NCI-H2107 treated with DMSO at 0.1 percent for 48 hours (cell line): ENCODE results near the gene ZNF891.

Experiments used
- DNase-seq: peaks from one replicate; lab custom pipeline; 2025; ENCODE audit not compliant: unreplicated experiment; lab: John Stamatoyannopoulos, UW

Gene ZNF891

DNA sequence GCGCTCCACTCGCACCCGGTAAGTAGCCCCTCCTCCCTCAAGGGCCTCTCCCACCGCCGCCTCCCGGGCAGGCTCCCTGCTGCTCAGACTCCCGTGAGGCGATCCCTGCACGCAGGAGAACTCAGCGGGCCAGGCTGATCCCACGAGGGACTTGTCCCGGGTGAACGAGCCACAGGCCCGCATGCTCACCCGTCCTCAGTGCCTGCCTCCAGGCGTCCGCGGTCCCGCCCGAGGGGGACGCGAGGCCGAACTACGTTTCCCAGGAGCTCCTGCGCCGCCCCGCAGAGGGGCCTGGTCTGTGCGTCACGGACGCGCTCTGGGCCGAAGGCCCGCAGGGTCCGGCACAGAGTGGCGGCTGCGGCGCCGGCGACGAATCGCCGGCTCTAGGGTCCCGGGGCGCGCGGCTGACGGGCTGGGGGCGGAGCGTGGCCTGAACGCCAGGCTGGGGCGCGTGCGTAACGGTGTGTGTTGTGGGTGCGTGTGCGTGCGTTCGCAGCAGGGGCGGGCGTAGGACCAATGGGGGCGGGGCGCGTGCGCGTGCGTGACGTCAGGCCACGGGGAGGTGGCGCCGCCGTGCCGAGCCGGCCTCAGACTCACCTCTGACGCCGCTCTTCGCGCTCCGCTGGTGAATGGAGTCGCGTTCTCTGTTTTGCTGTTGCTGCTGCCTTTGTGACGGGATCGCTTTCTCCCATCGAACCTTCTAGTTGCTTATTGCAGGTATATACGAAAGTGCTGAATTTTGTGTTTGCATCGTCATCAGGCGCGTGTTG is at the start of gene ZNF891, which contains the start of gene ZNF10:
Gene ZNF891, minus strand, starts transcription at position 237 of the 770 bp plus-strand sequence. CDS start 8,356 bp downstream, outside the sequence.
Gene ZNF10, plus strand, starts transcription at position 590 of the 770 bp plus-strand sequence. CDS start 13,866 bp downstream, outside the sequence.
- DNase-seq, result peak; percentile 82

- DNase-seq, result no peak
Measured at GRCh38 chr12:133174901-133175300, 44.8 kb upstream of the ZNF891 start.

DNA sequence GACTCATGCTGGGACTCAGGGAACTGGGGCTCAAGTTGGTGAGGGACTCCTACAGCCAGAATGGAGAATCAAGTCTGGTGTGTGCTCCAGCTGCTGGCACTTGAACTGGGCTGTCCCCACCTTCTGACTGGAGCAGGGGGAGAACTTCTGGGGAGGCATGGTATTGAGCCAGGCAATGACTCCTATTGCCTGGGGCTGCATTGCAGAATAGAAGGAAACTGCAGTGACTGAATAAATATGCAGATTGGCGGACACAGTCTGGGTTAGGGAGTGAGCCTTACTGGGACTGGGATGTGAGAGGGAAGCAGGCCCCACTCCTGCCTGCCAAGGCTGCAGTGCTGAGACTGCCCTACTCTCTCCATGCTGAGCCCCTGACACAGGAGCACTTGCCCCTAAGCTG is 42.4 kb upstream of the ZNF891 start:
- no peak for DNase-seq

DNA sequence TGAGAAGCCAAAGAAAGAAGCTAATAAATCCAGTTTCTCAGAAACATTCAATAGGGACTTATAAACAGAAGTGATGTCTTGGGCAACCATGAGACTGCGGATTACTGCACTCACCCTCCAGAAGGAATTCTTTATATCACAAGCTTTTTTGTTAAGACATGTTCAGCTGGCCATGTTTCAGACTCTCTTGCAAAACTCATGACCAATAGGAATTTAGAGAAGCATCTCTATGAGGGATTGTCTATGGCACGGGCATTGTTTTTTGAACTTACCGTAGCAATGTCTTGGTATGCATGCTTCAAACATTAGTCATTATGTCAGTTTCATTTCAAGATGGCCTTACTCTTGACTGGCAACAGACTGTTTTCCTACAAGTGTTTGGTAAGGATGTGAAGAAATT is 35.7 kb upstream of the ZNF891 start:
- no peak for DNase-seq

DNA sequence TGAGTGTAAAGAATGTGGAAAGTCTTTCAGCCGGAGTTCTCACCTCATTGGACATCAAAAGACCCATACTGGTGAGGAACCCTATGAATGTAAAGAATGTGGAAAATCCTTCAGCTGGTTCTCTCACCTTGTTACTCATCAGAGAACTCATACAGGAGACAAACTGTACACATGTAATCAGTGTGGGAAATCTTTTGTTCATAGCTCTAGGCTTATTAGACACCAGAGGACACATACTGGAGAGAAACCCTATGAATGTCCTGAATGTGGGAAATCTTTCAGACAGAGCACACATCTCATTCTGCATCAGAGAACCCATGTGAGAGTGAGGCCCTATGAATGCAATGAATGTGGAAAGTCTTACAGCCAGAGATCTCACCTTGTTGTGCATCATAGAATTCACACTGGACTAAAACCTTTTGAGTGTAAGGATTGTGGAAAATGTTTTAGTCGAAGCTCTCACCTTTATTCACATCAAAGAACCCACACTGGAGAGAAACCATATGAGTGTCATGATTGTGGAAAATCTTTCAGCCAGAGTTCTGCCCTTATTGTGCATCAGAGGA is 26.1 kb upstream of the ZNF891 start:
- DNase-seq, result no peak

DNA sequence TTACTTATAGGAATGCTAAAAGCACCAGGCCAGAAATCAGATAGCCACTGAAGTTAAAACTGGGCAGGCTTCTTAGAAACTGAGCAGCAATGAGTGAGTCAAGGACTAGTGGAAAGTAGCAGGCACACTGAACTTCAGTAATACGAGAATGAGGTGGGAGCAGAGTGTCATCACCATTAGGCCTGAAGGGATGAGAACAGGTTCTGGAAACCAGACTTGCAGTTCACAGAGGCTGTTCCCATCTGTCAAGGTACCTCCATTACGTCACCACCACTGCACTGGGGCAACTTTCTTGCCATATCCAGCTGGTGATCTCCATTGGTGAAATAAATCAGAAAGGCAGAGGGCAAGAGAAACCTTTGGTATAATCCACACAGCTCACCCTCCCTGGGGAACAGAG is 15.9 kb upstream of the ZNF891 start:
- no peak for DNase-seq

- DNase-seq, result no peak
Measured at GRCh38 chr12:133135747-133136146, 5.7 kb upstream of the ZNF891 start.

DNA sequence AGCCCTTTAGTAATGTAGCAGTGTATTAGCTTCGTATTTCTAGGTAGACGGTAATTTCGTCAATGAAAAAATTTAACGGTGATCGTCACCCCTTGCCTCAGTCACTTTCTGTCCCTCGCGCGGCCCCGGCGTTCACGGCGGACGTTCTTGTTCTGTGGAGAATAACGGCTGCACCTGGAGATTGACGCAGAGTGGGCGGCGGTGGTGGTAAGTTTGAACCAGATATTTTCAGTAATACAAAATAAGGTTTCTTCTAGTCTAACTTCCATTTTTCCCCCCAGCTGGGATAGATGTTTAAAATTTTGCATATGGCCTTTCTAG is 694 bp upstream of the ZNF891 start:
- peak; percentile 53 for DNase-seq

DNA sequence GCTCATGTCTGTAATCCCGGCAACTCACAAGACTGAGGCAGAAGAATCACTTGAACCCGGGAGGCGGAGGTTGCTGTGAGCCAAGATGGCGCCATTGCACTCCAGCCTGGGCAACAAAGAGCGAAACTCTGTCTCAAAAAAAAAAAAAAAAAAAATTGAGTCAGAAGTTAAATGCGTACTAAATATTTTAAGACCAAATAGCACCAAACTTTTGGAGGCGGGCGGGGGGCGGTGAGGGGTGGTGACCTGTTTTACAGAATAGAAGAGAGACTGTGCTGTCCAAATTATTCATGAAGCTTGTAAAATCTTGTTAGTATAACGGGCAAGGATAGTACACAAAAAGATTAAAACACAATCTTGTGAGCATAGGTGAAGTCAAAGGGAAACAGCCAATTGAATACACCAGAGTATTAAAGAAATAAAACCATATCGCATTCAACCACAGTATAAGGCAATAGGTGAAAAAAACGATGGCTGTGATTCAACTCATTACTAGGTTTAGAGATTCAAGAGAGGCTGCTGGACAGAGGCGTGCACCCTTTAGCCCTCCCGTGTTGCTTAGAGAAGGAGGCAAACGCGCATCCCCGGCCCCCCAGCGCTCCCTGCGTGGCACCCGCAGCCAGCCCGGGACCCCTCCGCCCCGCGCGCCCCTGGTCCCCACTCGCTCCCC is 571 bp downstream of the ZNF891 start:
- peak; percentile 28 for DNase-seq

GRCh38 chr12:133124674-133125073 is 5.4 kb downstream of the ZNF891 start:
- no peak for DNase-seq

DNA sequence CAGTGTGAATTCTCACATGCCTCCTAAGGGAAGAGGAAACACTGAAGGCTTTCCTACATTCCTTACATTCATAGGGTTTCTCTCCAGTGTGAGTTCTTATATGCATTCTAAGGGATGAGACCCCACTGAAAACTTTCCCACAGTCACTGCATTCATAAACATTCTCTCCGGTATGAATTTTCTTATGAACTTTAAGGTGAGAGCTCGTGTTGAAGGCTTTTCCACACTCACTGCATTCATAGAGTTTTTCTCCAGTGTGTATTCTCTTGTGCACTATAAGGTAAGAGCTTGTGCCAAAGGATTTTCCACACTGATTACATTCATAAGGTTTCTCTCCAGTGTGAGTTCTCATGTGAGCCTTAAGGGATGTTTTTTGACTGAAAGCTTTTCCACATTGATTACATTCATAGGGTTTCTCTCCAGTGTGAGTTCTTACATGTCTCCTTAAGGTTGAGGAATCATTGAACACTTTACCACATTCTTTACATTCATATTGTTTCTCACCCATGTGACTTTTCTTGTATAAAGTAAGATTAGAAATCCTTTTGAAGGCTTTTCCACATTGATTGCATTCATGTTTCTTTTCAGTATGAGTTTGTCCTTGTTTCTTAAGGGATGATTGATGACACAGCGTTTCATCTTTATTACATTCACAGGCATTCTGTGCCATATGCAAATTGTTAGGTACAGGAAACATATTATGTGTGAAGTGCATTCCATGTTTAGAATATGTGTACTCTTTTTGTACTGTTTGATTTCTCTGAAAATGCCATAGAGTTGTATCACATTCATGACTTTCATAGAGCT is 9.5 kb downstream of the ZNF891 start:
- no peak for DNase-seq

DNA sequence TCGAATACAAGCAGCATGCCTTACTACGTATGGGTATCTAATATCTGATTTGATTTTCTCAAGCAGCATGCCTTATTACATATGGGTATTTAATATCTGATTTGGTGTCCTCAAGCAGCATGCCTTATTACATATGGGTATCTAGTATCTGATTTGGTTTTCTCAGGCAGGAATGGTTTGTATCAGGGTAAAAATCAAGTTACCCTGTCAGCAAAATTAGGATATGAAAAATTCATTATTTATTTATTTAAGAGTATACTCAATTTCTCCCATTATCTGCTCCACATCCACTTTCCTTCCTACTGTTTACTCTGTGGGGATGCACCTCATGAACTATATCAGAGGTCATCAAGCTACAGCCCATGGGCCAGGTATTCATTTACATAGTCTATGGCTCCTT is 21.9 kb downstream of the ZNF891 start:
- DNase-seq, result no peak

DNA sequence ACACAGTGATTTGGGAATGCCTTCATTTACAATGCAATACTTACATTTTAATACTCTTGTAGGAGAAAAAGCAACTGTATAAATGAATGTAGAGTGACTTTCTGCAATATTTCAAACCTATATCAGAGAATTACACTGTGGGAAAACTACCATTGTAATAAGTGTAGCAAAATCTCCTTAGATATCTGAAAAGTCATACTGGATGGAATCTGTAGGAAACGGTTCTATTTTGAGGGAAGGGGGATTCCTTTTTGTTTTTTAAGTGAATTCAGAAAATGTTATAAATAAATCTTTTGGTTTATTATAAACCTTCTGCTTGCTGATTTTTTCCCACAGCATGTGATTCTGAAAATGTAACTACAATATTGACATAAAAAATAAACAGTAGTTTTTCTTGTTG is 23.0 kb downstream of the ZNF891 start:
- no peak for DNase-seq

DNA sequence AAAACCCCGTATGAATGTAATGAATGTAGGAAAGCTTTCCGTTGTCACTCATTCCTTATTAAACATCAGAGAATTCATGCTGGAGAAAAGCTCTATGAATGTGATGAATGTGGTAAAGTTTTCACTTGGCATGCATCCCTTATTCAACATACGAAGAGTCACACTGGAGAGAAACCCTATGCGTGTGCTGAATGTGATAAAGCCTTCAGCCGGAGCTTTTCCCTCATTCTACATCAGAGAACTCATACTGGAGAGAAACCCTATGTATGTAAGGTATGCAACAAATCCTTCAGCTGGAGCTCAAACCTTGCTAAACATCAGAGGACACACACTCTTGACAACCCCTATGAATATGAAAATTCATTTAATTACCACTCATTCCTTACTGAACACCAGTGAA is 23.8 kb downstream of the ZNF891 start:
- DNase-seq, result no peak

- no peak for DNase-seq
Measured at GRCh38 chr12:133105620-133106019, 24.5 kb downstream of the ZNF891 start.

DNA sequence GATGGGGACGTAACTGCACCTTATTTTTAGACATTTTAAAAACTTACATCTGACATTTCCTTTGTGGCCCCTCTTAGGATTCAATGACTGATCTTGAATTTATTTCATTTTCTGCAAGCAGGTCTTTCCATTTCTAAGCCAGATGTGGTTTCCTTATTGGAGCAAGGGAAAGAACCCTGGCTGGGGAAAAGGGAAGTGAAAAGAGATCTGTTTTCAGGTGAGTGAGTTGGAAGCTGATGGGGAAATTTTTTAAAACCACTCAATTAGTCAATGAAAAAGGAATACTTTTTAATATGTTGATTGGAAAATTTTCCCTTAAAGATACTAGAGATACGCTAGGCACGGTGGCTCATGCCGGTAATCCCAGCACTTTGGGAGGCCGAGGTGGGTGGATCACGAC is 46.7 kb downstream of the ZNF891 start:
- DNase-seq, result no peak

GRCh38 chr12:133081159-133081780 is 48.8 kb downstream of the ZNF891 start:
- no peak for DNase-seq

DNA sequence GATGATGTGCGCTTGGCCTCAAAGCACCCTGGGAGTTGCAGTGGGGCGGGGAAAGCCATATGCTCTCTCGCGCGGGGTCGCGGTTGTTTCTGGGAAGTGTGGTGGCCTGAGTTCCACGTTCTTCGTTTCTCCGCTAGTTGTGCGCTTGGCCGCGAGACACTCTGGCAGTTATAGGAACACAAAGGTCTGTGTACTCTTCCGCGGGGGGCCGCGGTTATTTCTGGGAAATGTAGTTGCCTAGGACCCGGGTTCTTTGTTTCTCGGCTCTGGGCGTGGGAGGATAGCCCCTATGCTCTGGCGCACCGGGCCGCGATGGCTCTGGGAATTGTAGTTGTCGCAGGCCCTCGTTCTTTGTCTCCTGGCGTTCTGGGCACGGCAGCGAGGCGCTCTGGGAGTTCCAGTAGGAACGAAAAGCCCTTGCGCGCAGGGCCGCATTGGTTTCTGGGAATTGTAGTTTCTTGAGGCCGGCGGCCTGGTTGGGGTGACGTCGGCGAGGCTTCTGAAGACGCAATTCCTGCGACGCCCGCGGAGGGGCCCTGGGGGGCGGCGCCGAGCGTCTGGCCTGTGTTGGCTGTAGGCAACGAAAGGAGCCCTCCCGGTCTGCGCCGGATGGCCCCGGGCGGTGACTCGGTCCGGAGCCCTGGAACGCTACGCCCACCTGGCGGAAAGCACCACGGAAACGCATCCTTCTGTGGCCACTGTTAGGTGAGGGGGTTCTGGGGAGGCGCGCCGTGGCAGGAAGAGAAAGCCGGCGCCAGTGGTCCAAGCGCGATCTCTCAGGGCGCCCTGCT is 49.5 kb downstream of the ZNF891 start, which contains the start of gene ZNF140:
Gene ZNF140, plus strand, starts transcription at position 556 of the 791 bp plus-strand sequence. CDS start 398 bp downstream, outside the sequence.
- DNase-seq, result peak; percentile 96

GRCh38 chr12:133080026-133080367 is 50.1 kb downstream of the ZNF891 start:
- peak; percentile 99 for DNase-seq

DNA sequence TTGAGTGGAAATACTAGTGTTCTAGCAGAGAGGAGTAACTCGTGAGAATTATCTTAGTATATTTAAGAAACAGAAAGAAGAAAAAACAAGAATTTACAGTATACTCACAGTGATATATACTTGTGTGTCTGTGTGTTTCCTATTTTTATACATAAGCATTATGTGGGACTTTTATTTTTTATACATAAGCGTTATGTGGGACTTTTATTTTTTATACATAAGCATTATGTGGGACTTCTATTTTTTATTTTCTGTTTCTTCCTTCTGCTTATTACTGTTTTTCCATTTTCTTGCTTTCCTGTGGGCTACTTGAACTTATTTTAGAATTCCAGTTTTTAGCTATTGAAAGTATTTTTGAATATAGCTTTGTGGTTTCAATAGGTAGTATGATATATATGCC is 56.2 kb downstream of the ZNF891 start:
- DNase-seq, result no peak
